ENCODE data around the gene CTSV.

DNA sequence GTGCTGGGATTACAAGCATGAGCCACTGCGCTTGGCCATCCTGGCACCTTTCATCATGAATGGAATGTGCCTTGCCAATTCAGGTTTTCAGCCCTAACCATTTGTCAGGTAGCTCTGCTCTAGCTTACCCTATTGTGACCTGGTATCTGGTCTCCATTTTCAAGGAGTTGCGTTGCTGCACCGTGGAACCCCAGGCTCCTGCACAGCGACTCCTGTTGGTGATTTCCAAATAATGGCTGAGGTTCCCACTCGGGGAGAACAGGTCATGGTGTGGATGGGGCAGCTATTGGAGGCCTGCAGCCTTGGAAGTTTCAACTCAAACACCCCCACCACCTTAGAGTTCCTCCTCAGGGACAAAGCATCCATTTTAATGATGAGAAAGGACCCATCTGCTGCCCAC is 18.7 kb upstream of the CTSV start:
- no peak for TF ChIP-seq EZH2 (IDR thresholded peaks at IDR 0.05; ENCODE audit: borderline replicate concordance, insufficient read depth, low read depth, low read length, poor library complexity, severe bottlenecking)
- TF ChIP-seq, protein P1, sequence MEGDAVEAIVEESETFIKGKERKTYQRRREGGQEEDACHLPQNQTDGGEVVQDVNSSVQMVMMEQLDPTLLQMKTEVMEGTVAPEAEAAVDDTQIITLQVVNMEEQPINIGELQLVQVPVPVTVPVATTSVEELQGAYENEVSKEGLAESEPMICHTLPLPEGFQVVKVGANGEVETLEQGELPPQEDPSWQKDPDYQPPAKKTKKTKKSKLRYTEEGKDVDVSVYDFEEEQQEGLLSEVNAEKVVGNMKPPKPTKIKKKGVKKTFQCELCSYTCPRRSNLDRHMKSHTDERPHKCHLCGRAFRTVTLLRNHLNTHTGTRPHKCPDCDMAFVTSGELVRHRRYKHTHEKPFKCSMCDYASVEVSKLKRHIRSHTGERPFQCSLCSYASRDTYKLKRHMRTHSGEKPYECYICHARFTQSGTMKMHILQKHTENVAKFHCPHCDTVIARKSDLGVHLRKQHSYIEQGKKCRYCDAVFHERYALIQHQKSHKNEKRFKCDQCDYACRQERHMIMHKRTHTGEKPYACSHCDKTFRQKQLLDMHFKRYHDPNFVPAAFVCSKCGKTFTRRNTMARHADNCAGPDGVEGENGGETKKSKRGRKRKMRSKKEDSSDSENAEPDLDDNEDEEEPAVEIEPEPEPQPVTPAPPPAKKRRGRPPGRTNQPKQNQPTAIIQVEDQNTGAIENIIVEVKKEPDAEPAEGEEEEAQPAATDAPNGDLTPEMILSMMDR (IDR thresholded peaks at IDR 0.05): no peak
